ENCODE data around the gene ARHGEF2.

ARHGEF2 gene

DNA sequence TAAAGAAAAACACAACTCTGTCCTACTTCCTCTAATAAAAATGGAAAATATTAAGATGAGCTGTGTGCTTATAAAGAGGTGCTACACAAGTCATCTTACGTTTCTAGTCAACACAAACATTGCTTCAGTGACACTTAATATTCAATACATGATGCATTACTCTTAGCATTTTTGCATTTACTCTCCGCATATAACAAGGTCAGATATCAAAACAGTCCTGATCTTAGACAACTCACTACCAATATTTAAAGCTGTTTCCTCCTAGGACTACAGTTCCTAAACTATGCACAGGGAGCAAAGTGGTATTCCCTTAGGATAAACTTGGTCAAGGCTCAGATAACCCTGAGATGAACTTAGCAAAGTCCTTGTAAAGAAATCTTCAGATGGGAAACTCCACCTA, 79.5 kb downstream of the ARHGEF2 start:
- no peak for DNase-seq (ENCODE audit: low read depth)
- no peak overlapping the region for H3K4me3 ChIP-seq (ENCODE audit: low read depth, low read length)
- TF ChIP-seq, protein P1, sequence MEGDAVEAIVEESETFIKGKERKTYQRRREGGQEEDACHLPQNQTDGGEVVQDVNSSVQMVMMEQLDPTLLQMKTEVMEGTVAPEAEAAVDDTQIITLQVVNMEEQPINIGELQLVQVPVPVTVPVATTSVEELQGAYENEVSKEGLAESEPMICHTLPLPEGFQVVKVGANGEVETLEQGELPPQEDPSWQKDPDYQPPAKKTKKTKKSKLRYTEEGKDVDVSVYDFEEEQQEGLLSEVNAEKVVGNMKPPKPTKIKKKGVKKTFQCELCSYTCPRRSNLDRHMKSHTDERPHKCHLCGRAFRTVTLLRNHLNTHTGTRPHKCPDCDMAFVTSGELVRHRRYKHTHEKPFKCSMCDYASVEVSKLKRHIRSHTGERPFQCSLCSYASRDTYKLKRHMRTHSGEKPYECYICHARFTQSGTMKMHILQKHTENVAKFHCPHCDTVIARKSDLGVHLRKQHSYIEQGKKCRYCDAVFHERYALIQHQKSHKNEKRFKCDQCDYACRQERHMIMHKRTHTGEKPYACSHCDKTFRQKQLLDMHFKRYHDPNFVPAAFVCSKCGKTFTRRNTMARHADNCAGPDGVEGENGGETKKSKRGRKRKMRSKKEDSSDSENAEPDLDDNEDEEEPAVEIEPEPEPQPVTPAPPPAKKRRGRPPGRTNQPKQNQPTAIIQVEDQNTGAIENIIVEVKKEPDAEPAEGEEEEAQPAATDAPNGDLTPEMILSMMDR (IDR thresholded peaks at IDR 0.05; ENCODE audit: low read depth, low read length, missing control alignments) = no peak

DNA sequence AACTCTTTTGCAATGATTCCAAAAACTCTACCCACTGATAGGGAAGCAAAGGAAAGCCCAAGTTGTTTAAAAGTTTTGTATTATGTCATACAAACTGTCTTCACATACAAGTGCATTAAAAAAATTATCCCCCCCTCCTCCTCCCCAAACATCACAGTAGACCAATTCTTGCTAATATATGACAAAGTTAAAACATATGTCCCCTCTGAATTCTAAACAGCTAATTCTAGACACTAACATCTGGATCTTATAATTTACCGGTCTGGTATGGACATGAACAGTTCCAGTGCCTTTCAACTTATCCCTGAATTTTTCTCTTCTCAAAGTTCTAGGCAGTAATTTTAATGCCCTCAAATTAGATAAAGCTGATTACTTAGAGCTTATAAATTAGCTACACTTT, 80.6 kb downstream of the ARHGEF2 start:
- no peak for DNase-seq (ENCODE audit: low read depth)
- H3K4me3 ChIP-seq (ENCODE audit: low read depth, low read length) = no peak overlapping the region
- TF ChIP-seq, protein P1 (IDR thresholded peaks at IDR 0.05; ENCODE audit: low read depth, low read length, missing control alignments) = no peak
